Omental fat pad (tissue), 4 donors: ENCODE measurements around the gene CUX1. TPM values are rescaled to one million over a fixed set of nuclear protein-coding genes. Genes with fewer than 3 reads are reported as not detected.
"Not testable (repeated sequence)": the region's sequence is repeated elsewhere in the genome, so short reads cannot be mapped to it uniquely, and the experiment has no call there.

Experiments
- ATAC-seq: fragments of 150-250 bp; one replicate; pipeline ENCODE4 v1.9.1; 2016; ENCODE audit warnings: mild to moderate bottlenecking, moderate library complexity; ENCODE audit not compliant: low FRiP score
- DNase-seq: peaks from one replicate; pipeline ENCODE4 v3.0.0-alpha.2; 2019; ENCODE audit warnings: low spot score
- total RNA-seq, 4 donors: library from RNA; depleted of rRNA; stranded (reverse); fragments of >200 nt; gene quantifications; one replicate each; pipeline ENCODE4 v1.1.0, GENCODE V29; 2016
- TF ChIP-seq, protein P1 (sequence below), 3 donors: fragments of 450-650 bp; IDR thresholded peaks; one replicate each; pipeline ENCODE4 v1.5.1; 2016 to 2017; ENCODE audit warnings: antibody characterized with exemption in 3 of 3, mild to moderate bottlenecking in 3 of 3, moderate library complexity in 2 of 3

Gene CUX1
- total RNA-seq, 4 donors from 2014 or later: 67.6 to 141 (median 75.7) TPM

DNA sequence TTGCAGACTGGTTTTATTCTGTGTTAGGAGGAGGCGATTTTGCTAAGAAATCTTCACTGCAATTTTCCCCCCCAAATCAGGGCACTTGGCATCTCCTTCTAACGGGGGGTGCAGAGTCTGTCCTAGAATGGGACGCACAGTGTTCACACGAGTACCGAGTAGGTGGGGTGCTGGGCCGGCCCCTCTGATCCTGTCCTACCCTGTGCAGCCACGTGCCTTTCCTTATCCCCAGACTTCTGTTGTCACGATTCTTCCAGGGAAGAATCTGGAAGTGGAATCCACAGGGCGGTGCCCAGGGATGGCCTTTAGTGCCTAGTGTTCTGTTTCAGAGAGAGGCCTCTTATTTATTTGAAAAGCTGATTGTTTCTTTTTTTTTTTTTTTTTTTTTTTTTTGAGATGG is 16.4 kb downstream of the CUX1 start:
- DNase-seq (no peak), ATAC-seq (no peak)
- TF ChIP-seq, protein P1, sequence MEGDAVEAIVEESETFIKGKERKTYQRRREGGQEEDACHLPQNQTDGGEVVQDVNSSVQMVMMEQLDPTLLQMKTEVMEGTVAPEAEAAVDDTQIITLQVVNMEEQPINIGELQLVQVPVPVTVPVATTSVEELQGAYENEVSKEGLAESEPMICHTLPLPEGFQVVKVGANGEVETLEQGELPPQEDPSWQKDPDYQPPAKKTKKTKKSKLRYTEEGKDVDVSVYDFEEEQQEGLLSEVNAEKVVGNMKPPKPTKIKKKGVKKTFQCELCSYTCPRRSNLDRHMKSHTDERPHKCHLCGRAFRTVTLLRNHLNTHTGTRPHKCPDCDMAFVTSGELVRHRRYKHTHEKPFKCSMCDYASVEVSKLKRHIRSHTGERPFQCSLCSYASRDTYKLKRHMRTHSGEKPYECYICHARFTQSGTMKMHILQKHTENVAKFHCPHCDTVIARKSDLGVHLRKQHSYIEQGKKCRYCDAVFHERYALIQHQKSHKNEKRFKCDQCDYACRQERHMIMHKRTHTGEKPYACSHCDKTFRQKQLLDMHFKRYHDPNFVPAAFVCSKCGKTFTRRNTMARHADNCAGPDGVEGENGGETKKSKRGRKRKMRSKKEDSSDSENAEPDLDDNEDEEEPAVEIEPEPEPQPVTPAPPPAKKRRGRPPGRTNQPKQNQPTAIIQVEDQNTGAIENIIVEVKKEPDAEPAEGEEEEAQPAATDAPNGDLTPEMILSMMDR (IDR thresholded peaks at IDR 0.05): no peak

GRCh38 chr7:101835136-101835535 is 17.7 kb downstream of the CUX1 start:
- no peak for ATAC-seq
- TF ChIP-seq, protein P1 (IDR thresholded peaks at IDR 0.05): no peak
- DNase-seq: no peak

DNA sequence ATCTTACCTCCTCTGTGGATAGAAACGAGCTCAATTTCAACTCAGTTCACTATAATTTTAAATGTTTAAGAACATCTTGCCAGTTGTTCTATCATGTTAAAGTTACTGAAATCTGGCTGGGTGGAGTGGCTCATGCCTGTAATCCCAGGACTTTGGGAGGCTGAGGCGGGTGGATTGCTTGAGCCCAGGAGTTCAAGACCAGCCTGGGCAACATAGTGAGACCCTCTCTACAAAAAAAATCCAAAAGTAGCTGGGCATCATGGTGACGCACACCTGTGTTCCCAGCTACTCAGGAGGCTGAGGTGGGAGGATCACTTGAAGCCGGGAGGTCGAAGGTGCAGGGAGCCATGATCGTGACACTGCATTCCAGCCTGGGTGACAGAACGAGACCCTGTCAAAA is 20.0 kb downstream of the CUX1 start:
- not testable (repeated sequence) for DNase-seq, ATAC-seq

- TF ChIP-seq, protein P1 (IDR thresholded peaks at IDR 0.05): no peak
- DNase-seq (no peak), ATAC-seq (peak; percentile 28)
Observed at GRCh38 chr7:101838837-101839483, 21.5 kb downstream of the CUX1 start.

- ATAC-seq (no peak), DNase-seq (no peak)
- TF ChIP-seq, protein P1 (IDR thresholded peaks at IDR 0.05): no peak
Observed at GRCh38 chr7:101841328-101841727, 23.9 kb downstream of the CUX1 start.

DNA sequence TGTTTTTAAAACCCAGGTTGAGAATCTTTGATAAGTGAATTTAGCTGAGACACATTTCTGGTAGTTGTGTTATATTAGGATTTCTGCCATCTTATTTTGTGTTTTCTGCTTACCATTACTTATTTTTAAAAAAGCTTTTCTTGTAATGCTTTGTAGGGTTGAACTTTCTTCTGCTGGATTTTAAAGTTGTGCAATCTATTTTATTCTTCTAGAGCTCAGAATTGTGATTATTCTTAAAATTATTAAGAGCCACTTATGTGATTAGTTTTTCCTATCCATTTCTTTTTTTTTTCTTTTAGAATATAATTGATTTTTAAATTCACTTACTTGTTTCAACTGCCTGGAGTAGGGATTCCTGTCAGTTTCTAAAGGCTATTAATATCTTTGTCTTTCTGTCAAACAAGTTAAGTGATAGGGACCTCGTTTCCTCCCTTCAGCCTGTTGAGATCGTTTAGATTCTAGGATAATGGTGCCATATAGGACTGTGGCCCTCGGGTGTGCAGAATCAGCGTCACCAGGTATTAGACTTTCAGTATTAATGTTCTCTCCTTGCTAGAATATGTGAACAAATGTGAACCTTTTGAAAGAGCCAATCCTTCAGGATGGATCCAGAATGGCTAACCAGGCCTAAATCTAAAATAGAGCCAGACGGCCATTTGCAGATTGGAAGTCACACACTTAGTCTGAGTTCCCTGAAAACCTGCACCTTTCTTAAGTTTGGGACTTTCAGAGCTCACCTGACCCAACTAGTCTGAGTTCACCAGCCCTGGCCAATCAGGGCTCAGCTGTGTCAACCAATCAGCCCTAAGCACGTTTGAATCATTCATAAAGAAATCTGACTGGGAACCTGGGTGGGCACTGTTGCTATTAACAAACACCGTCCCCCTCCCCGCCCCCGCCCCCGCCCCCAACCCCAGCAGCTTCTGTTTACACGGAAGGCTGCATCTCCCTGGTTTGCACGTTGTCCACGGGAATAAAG is 26.2 kb downstream of the CUX1 start:
- TF ChIP-seq, protein P1 (IDR thresholded peaks at IDR 0.05): no peak
- DNase-seq (no peak), ATAC-seq (no peak)

- no peak for DNase-seq
- ATAC-seq: no peak
- TF ChIP-seq, protein P1 (IDR thresholded peaks at IDR 0.05): no peak
Observed at GRCh38 chr7:101845974-101846373, 28.5 kb downstream of the CUX1 start.
